Stimulated activated CD8-positive, alpha-beta memory T cell treated with anti-CD3 and anti-CD28 coated beads, Interleukin-15, amount 100 ng/mL, for 24 hours (primary cell): ENCODE results near the gene ZBTB22.
"Not testable (repeated sequence)": the region's sequence is repeated elsewhere in the genome, so short reads cannot be mapped to it uniquely, and the experiment has no call there.

Source experiments
- DNase-seq: peaks from one replicate; pipeline ENCODE4 v3.0.0-alpha.2; 2020; ENCODE audit warnings: low read depth

ZBTB22 gene, protein sequence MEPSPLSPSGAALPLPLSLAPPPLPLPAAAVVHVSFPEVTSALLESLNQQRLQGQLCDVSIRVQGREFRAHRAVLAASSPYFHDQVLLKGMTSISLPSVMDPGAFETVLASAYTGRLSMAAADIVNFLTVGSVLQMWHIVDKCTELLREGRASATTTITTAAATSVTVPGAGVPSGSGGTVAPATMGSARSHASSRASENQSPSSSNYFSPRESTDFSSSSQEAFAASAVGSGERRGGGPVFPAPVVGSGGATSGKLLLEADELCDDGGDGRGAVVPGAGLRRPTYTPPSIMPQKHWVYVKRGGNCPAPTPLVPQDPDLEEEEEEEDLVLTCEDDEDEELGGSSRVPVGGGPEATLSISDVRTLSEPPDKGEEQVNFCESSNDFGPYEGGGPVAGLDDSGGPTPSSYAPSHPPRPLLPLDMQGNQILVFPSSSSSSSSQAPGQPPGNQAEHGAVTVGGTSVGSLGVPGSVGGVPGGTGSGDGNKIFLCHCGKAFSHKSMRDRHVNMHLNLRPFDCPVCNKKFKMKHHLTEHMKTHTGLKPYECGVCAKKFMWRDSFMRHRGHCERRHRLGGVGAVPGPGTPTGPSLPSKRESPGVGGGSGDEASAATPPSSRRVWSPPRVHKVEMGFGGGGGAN

DNA sequence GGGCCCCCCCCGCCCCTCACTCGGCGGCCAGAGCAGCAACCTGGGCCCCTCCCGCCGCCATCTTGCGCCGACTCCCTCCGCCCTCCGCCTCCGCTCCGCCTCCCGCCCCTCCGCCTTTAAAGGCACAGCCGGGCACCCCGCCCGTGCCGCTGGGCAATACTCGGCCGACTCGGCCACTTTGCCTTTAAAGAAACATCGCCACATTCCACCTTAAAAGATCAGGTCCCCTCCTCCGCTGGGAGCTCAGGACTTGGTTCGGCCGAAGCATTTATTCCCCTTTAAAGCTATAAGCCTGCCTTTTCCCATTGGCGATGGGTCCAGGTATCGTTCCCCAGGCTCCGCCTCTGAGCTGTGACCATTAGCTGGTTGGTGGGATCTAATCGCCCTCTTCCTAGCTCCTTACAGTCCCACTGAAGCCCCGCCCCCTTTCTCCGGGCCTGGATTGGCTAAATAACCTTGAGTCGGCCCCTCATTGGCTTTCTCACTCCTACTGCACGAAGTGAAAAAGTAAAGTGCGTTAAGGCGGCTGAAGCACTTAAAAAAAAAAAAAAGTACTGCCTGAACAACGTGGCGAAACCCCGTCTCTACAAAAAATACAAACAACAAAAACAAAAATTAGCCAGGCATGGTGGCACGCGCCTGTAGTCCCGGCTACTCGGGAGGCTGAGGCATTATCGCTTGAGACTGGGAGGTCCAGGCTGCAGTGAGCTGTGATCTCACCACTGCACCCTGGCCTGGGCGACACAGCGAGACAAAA is at the start of gene ZBTB22:
TSS of gene ZBTB22 (minus strand) at position 76 of the 757 bp plus-strand sequence. CDS start 828 bp downstream, outside the sequence.
- DNase-seq = peak; percentile 75

DNA sequence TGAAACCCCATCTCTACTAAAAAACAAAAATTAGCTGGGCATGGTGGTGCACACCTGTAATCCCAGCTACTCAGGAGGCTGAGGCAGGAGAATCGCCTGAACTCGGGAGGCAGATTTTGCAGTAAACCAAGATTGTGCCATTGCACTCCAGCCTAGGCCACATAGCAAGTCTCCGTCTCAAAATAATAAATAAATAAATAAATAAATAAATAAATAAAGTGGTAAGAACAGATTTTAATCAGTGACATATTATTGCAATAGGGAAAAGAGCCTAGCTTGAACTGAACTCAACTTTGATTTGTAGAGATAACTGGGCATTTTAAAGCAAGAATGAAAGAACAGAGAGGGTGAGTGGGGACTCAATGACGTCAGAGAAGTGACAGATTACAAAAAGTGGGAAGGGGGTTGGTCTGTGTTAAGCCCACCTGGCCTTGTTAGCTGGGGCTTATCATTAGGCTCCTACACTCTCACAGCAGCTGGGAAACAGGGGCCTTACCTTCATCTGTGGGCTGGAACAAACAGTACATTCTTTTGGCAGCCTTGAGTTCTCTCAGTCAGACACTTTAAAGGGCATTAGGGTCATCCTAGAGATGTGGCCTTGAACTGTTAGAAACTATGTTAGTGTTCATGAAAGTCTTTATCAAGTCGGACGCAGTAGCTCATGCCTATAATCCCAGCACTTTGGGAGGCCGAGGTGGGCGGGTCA is 49.6 kb upstream of the ZBTB22 start:
- no peak for DNase-seq

DNA sequence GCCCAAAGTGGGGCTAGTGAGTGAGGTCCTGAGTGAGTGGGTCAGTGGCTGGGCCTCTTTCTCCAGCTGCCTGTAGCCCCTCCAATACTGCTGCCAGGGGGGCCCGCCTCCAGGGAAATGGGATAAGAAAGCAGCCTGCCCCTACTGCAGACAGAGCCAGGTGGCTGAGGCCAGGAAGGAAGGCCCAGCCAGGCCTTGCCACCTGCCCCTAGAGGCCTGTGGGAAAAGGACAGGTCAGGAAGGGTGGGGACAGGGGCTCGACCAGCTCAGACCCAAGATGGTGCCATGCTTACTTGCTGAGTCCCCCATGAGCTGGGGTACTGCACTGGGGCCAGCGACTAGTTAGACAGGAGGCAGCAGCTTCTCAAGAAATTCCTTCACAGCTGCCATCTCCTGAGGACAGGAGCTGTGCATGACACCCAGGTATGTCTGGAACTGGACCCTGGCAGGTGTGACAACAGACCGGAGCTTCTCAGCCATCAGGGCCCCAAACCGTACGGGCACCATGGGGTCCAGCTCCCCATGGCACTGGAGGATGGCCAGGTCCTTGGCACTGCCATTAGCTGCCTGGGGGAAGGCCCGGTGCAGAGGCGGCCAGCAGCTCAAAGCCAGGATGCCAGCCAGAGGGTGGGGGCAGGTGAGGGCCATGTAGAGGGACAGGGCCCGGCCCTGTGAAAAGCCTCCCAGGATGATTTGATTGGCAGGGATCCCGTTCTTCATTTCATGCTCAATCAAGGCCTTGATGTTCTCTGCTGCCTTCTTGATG is 47.8 kb upstream of the ZBTB22 start:
- DNase-seq = not testable (repeated sequence)

DNA sequence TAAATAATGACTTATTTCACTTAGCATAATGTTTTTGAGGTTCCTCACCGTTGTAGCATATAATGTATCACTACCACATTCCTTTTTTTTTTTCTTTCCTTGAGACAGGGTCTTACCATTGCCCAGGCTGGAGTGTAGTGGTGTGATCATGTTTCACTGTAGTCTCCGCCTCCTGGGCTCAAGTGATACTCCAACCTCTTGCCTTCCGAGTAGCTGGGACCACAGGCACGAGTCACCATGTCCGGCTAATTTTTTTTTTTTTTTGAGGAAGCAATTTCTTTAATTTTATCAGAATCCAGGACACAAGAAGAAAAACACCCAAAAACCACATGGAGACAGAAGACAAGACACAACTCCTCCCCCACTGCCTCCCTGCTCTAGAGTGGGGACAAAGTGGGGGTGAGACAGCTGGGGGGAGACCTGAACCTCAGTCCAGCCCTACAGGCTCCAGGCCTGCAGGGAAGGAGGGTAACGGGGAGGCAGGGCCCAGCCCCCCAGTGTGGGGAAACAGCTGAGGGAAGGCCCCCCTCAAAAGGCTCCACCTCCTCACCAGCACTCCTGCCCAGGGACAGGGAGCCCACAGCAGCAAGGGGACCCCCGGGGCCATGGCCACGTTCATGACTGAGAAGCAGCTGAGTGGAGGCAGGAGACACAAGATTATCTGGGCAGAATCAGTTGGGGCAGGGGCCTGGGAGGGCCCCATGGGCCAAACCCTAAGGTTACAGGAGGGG is 47.1 kb upstream of the ZBTB22 start:
- DNase-seq = not testable (repeated sequence)

DNA sequence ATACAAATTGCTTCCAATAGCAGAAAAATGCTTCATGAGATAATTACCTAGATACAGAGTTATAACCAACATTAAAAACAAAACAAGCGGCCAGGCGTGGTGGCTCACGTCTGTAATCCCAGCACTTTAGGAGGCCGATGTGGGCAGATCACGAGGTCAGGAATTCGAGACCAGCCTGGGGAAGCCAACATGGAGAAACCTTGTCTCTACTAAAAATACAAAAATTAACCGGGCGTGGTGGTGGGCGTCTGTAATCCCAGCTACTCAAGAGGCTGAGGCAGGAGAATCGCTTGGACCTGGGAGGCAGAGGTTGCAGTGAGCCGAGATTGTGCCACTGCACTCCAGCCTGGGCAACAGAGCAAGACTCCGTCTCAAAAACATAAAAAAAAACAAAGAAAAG is 45.9 kb upstream of the ZBTB22 start:
- not testable (repeated sequence) for DNase-seq

DNA sequence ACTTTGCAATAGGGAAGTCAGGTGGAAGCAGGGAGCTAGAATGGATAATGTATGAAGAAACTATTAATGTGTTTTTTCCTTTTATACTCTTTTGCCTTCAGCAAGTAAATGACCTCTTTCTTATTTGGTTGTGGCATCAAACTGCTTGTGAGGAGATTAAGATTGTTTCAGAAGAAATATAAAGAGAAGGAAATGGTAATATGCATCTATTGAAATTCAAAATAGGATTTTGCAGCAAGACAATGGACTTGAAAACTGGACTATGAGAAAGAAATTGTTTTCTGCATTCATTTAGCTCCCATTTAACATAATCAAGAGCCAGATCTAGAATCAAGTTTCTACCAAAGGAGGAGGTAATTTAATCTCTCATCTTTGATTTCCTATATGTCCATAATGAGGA is 41.8 kb upstream of the ZBTB22 start:
- no peak for DNase-seq

DNA sequence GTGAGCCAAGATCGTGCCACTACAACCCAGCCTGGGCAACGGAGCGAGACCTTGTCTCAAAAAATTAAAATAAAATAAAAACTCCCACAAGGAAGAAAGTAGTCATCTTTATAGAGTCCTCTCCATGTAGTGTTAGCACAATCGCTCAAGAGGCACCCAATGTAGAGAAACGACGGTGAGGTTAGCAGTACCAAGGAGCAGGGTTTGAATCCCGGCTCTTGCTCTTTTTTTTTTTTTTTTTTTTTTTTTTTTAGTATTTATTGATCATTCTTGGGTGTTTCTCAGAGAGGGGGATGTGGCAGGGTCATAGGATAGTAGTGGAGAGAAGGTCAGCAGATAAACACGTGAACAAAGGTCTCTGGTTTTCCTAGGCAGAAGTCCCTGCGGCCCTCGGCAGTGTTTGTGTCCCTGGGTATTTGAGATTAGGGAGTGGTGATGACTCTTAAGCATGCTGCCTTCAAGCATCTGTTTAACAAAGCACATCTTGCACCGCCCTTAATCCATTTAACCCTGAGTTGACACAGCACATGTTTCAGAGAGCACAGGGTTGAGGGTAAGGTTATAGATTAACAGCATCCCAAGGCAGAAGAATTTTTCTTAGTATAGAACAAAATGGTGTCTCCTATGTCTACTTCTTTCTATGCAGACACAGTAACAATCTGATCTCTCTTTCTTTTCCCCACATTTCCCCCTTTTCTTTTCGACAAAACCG is 39.8 kb upstream of the ZBTB22 start:
- DNase-seq = not testable (repeated sequence)

DNA sequence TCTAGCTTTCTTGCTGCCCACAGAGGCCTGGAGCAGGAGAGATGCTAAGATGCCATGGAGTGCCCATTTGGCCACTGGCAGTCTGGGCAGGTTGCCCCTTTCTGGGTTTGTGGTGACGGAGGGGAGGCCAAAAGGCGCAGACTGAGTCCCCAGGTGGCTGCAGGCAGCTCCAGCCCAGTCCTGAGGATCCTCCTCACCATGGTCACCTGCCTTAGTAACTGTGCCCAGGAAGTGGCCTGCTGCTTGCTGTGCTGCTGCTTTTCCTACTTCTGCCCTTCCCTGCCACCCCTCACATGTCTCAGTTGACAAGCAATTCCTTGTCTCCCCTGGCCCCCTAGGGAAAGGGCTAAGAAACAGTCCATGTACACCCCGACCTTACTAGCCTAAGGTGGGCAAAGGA is 38.8 kb upstream of the ZBTB22 start:
- DNase-seq = no peak

DNA sequence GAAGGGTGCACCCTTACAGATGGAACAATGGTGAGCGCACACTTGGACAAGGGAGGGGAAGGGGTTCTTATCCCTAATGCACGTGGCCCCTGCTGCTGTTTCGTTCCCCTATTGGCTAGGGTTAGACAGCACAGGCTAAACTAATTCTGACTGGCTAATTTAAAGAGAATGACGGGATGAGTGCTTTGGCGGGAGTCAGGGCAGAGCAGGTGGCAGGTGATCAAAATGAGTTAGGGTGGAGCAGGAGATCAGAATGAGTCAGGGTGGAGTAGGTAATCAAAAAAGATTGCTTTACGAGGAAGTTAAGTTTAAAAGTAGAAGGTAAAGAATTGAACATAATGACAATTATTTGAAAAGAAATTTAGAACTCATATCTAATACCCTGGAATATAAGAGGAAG is 38.3 kb upstream of the ZBTB22 start:
- not testable (repeated sequence) for DNase-seq

DNA sequence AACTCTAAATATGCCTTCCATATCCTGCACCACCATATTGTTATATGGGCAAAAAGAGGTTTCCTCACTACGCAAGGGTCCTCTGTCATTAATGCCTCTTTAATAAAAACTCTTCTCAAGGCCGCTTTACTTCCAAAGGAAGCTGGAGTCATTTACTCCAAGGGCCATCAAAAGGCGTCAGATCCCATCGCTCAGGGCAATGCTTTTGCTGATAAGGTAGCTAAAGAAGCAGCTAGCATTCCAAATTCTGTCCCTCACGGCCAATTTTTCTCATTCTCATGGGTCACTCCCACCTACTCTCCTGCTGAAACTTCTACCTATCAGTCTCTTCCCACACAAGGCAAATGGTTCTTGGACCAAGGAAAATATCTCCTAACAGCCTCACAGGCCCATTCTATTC is 30.3 kb upstream of the ZBTB22 start:
- no peak for DNase-seq

DNA sequence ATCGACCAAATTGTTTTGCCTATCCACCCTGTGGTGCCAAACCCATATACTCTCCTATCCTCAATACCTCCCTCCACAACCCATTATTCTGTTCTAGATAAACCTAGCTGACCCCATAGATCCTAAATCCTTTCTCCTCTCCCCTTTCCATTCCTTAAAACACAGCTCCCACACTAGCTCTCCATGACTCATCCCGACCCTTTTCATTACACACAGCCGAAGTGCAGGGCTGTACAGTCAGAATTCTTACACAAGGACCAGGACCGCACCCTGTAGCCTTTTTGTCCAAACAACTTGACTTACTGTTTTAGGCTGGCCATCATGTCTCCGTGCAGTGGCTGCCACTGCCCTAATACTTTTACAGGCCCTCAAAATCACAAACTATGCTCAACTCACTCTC is 29.4 kb upstream of the ZBTB22 start:
- not testable (repeated sequence) for DNase-seq

DNA sequence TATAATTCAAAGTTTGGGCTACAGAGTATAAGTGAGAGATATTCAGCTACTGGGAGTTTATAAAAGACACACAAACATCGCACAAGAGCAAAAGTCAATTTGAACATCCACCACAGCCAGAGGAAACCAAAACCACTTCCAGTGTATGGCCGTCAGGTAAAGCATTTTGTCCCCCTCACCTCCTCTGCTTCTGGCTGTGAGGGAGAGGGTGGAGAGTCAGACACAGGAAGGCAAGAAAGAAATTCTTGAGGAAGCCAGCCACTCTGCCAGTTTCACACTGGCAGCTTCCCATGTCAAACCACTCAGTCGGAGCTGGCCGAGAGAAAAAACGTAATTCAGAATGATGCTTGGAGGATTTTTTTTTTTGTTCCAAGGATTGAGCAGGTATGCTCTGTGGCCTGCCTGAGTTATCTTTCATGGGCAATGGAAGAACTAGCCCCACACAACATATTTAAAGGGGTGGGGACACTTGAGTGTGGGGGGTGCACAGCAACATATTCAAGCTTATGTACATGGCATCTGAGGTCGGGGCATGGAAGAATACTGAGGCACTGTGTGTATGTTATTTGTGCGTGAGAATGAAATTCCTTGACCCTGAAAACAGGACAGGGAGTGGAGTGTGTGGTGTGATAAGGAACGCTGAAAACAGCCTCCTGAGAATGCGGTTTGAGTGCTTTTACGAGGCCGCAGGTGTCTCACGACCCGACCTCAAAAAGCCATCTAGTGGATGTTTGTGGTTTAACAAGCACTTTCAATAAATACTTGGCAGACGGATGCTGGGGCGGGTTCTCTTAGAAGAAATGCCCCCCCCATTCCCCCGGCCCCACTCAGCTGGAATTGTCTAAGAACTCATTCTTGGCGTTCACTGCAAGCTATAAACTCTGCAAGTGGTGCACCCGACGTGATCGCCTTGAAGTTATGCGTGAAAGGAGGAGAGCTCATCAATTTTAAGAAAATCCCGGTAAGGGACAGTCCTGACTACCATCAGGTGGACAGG is 27.5 kb upstream of the ZBTB22 start:
- DNase-seq = no peak

DNA sequence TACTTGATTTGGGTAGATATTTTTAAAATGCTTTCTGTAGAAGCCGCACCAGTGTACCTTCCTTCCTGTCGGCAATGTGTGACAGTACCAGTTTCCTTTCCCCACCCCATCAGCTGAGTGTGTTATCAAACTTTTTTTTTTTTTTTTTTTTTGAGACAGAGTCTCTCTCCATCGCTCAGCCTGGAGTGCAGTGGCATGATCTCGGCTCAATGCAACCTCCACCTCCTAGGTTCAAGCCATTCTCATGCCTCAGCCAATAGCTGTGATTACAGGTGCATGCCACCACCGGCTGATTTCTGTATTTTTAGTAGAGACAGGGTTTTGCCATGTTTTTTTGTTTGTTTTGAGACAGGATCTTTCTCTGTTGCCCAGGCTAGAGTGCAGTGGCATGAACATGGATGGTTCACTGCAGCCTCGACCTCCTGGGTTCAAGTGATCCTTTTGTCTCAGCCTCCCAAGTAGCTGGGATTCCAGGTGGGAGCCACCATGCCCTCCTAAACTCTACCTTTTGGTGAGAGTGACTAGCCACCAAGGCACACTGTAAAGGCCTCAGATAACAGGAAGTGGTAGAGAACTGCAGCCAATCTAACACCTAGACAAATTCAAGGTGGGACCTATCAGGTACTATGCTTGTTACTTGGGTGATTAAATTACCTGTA is 26.5 kb upstream of the ZBTB22 start:
- DNase-seq = no peak

DNA sequence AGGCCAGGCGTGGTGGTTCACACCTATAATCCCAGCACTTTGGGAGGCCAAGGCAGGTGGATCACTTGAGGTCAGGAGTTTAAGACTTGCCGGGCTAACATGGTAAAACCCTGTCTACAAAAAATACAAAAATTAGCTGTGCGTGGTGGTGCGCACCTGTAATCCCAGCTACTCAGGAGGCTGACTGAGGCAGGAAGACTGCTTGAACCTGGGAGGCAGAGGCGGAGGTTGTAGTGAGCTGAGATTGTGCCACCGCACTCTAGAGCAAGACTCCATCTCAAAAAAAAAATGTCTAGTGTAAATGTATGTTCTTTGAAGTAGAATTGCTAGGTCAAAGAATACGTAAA is 26.0 kb upstream of the ZBTB22 start:
- not testable (repeated sequence) for DNase-seq

DNA sequence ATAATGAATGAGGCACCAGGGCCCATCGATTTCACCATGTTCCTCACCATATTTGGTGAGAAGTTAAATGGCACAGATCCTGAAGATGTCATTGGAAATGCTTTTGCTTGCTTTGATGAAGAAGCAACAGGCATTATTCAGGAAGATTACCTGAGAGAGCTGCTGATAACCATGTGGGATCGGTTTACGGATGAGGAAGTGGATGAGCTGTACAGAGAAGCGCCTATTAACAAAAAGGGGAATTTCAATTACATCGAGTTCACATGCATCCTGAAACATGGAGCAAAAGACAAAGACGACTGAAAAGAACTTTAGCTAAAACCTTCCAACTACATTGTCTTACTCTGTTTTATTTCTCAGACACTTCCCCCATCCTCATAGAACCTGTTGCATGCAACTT is 21.6 kb upstream of the ZBTB22 start:
- DNase-seq = no peak

DNA sequence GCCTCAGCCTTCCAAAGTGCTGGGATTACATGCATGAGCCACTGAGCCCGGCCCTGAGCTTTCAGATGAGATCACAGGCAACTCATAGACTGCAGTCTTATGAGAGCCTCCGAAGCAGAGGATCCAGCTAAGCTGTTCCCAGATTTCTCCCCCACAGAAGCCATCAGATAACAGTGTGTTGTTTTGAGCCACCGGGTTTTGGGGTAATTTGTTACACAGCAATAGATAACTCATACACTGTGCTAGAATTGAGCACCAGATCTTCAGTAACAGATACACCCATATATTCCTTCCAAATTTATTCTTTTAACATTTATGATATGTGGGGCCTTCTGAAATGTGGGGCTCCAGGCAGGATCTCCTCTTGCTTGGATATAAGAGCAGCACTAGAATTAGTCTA is 19.0 kb upstream of the ZBTB22 start:
- no peak for DNase-seq

DNA sequence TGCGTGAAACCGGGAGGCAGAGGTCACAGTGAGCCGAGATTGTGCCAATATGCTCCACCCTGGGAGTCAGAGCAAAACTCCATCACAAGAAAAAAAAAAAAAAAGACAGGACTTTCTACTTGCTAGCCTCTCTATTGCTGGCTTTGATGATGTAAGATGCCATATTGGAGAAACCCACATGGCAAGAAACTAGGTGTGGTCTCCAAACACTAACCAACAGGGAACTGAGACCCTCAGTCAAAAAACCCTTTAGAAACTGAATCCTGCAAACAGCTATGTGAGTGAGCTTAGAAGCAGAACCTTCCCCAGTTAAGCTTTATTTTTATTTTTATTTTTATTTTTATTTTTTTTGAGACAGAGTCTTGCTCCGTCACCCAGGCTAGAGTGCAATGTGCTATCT is 18.4 kb upstream of the ZBTB22 start:
- DNase-seq = no peak

DNA sequence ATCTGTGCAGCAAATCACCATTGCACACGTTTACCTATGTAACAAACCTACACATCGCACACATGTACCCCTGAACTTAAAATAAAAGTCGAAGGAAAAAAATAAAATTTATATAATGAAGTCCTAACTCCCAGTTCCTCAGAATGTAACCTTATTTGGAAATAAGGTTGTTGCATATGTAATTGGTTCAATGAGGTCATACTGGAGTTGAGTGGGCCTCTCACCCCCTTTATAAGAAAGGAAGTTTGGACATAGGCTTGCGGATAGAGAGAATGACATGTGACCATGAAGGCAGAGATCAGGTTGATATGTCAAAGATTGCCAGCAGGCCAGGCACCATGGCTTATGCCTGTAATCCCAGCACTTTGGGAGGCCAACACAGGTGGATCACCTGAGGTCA is 16.1 kb upstream of the ZBTB22 start:
- DNase-seq = no peak
